Prostate gland (tissue), 2 donors: Measurements from ENCODE around the gene RAD51B. TPM values are rescaled to one million over a fixed set of nuclear protein-coding genes. Genes with fewer than 3 reads are reported as not detected.

Source experiments
- DNase-seq: peaks from one replicate; pipeline ENCODE4 v3.0.0-alpha.2; 2019; ENCODE audit warnings: low spot score
- H3K27ac ChIP-seq, 2 donors: fragments of 200-600 bp; sonication (generic); 2 replicates each; pipeline ENCODE4 v1.5.1; 2017 to 2019
- H3K27me3 ChIP-seq: fragments of 200-600 bp; sonication (generic); replicated peaks from 2 replicates; pipeline ENCODE4 v1.5.1; 2019; ENCODE audit not compliant: insufficient read depth
- H3K36me3 ChIP-seq, 2 donors: fragments of 200-600 bp; sonication (generic); 1 replicate in 1 of 2; 2 replicates in 1 of 2; pipeline versions ENCODE4 v1.5.1 to v1.8.1; 2017 to 2019
- H3K4me1 ChIP-seq: fragments of 200-600 bp; sonication (generic); replicated peaks from 2 replicates; pipeline ENCODE4 v1.5.1; 2019
- H3K4me3 ChIP-seq, 2 donors: fragments of 200-600 bp; sonication (generic); 2 replicates each; pipeline ENCODE4 v1.5.1; 2017 to 2019
- H3K9me3 ChIP-seq: fragments of 200-600 bp; sonication (generic); 2 replicates; pipeline ENCODE4 v1.5.1; 2017
- CTCF ChIP-seq, 4 experiments: fragments of 200-600 bp in 2 of 4; fragments of 450-650 bp in 2 of 4; sonication (generic) in 2 of 4; IDR thresholded peaks; 1 replicate in 3 of 4; 2 replicates in 1 of 4; pipeline ENCODE4 v1.5.1; 2016 to 2019; ENCODE audit warnings: antibody characterized with exemption in 4 of 4, mild to moderate bottlenecking in 2 of 4, moderate library complexity in 2 of 4
- POLR2A ChIP-seq: fragments of 450-650 bp; IDR thresholded peaks from one replicate; pipeline ENCODE4 v1.6.1; 2016; ENCODE audit warnings: antibody characterized with exemption, mild to moderate bottlenecking
- POLR2AphosphoS5 ChIP-seq: sonication (generic); formaldehyde crosslinking; IDR thresholded peaks from one replicate; pipeline ENCODE4 v1.6.1; 2017; ENCODE audit warnings: antibody characterized with exemption
- WGBS: methylation state at CpG from one replicate; pipeline ENCODE4 v1.1.5; 2018; 5-methylcytosine and 5-hydroxymethylcytosine counted together
- intact Hi-C: fragments of 100-400 bp; cut with DNase I; formaldehyde crosslinking; loops from one replicate; pipeline ENCODE4 v1.14.2; 2022
- total RNA-seq, 2 donors: library from RNA; depleted of rRNA; stranded (reverse); fragments of >200 nt; gene quantifications; one replicate each; pipeline ENCODE4 v1.1.0, GENCODE V29; 2016

The RAD51B gene
- total RNA-seq, 2 donors from 2014 or later = 14.9 to 35.8 TPM

DNA sequence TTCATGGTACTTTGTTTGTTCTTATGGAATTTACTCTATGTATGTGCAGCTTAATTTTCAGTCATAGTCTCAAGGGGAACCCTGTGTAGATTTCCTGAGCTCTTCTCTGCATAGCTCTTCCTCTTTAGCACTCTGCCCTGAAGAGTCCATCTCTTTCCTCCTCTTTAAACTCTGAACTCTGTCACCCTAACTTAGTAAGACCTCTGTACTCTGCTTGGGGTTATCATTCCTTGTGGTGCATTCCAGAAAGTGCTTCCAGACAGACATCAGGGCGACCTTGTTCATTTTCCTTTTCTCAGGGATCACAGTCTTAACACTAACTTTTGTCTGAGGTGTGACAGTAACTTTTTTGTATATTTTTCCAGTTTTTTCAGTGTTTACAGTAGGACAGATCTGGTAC lies 179.3 kb downstream of the RAD51B start:
- Histone ChIP-seq H3K36me3 (no peaks in the 10 kb centered on the region), H3K9me3 (no peaks in the 10 kb centered on the region), H3K4me3 (no peak overlapping the region), H3K4me1 (no peaks in the 10 kb centered on the region), H3K27me3 (no peaks in the 10 kb centered on the region), H3K27ac (no peak overlapping the region)
- 94% methylated on average over 1 of the region's 1 CpG for WGBS
- no peak for DNase-seq
- TF ChIP-seq CTCF (IDR thresholded peaks at IDR 0.05) (no peak), POLR2A (no peak), POLR2AphosphoS5 (no peak)
- intact Hi-C loops = no loop called here

DNA sequence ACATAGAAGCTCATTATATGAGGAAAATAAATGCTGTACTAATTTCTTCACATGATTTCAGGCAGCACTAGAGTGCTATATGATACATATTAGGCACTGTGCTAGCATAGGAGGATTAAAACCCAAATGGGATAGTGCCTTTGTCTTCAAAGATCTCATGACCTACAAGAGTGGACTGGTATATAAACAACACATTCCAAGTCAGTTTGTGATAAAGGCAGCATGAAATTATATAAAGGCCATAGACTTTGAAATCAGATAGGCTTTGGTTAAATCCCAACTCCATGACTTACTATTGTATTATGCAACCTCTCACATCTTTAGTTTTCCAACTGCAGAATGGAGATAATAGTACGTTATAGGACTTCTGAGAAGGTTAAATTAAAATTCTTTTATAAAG lies 179.7 kb downstream of the RAD51B start:
- H3K27me3 ChIP-seq = no peaks in the 10 kb centered on the region
- H3K27ac ChIP-seq = no peak overlapping the region
- intact Hi-C loops = no loop called here
- no peaks in the 10 kb centered on the region for H3K9me3 ChIP-seq
- H3K36me3 ChIP-seq = no peaks in the 10 kb centered on the region
- H3K4me1 ChIP-seq = no peaks in the 10 kb centered on the region
- no peak for DNase-seq
- no peak for TF ChIP-seq POLR2AphosphoS5
- TF ChIP-seq POLR2A = no peak
- no peak for TF ChIP-seq CTCF (IDR thresholded peaks at IDR 0.05)
- 0% methylated on average over 1 of the region's 1 CpG for WGBS
- no peak overlapping the region for H3K4me3 ChIP-seq

DNA sequence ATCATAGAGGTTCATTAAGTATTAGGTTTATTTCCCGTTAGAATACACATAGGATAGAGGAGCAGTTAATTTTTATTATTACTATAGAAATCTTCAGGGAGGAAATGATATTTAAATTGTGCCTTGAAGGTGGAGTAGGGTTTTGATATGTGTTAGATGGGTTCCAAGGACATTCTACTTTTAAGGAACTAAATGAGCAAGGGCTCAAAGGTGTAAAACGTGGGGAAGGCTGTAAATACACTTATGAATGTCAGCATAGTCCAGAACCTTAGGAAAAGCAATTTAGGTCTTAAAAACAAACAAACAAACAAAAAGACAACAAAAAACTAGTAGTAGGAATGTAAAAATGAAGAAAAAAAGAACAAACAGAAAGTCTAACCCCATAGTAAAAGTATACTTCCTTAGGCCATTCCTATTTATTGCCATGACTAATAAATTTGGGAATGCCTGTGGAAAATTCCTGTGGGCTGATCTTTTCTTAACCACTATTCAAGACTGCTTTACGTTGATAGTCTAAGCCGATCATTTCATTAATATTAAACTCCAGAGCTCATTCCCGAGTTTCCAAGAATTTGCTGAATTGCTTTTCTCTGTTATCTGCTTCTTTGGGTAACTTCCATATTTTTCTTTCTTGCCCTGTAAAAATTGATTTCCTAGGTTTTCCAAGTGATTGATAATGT lies 180.3 kb downstream of the RAD51B start:
- no peak for DNase-seq
- Histone ChIP-seq H3K27ac (no peak overlapping the region), H3K27me3 (no peaks in the 10 kb centered on the region), H3K36me3 (no peaks in the 10 kb centered on the region), H3K9me3 (no peaks in the 10 kb centered on the region), H3K4me1 (no peaks in the 10 kb centered on the region), H3K4me3 (no peak overlapping the region)
- 67% methylated on average over 5 of the region's 5 CpGs for WGBS
- no peak for TF ChIP-seq CTCF (IDR thresholded peaks at IDR 0.05)
- TF ChIP-seq POLR2AphosphoS5 = no peak
- no peak for TF ChIP-seq POLR2A
- intact Hi-C loops = no loop called here

GRCh38 chr14:68000511-68000910 lies 180.9 kb downstream of the RAD51B start:
- 86% methylated on average over 1 of the region's 1 CpG for WGBS
- Histone ChIP-seq H3K27me3 (no peaks in the 10 kb centered on the region), H3K9me3 (no peaks in the 10 kb centered on the region), H3K4me3 (no peak overlapping the region), H3K36me3 (no peaks in the 10 kb centered on the region), H3K27ac (no peak overlapping the region), H3K4me1 (no peaks in the 10 kb centered on the region)
- DNase-seq = no peak
- intact Hi-C loops = no loop called here
- no peak for TF ChIP-seq CTCF (IDR thresholded peaks at IDR 0.05)
- no peak for TF ChIP-seq POLR2A
- no peak for TF ChIP-seq POLR2AphosphoS5

- Histone ChIP-seq H3K4me1 (no peaks in the 10 kb centered on the region), H3K27me3 (no peaks in the 10 kb centered on the region), H3K27ac (no peak overlapping the region), H3K4me3 (no peak overlapping the region), H3K36me3 (no peaks in the 10 kb centered on the region), H3K9me3 (no peaks in the 10 kb centered on the region)
- no peak for DNase-seq
- TF ChIP-seq CTCF (IDR thresholded peaks at IDR 0.05) (no peak), POLR2AphosphoS5 (no peak), POLR2A (no peak)
- intact Hi-C loops = no loop called here
- WGBS = 63% methylated on average over 1 of the region's 1 CpG
Measured at GRCh38 chr14:68008491-68008890, 188.9 kb downstream of the RAD51B start.
